Suprapubic skin (tissue), 4 donors: Measurements from ENCODE around the gene ICE1.
"Not testable (repeated sequence)": the region's sequence is repeated elsewhere in the genome, so short reads cannot be mapped to it uniquely, and the experiment has no call there.

Experiments
- CTCF ChIP-seq, 2 donors: fragments of 200-600 bp in 1 of 2; fragments of 450-650 bp in 1 of 2; sonication (generic) in 1 of 2; IDR thresholded peaks; one replicate each; pipeline ENCODE4 v1.5.1; 2016 to 2019; ENCODE audit warnings: antibody characterized with exemption in 2 of 2, mild to moderate bottlenecking in 1 of 2, moderate library complexity in 1 of 2
- POLR2A ChIP-seq, 2 donors: fragments of 450-650 bp; IDR thresholded peaks; one replicate each; pipeline ENCODE4 v1.6.1; 2017; ENCODE audit warnings: antibody characterized with exemption in 2 of 2, mild to moderate bottlenecking in 2 of 2, moderate library complexity in 2 of 2
- POLR2AphosphoS5 ChIP-seq, 3 donors: sonication (generic); formaldehyde crosslinking; IDR thresholded peaks; one replicate each; pipeline ENCODE4 v1.6.1; 2017; ENCODE audit warnings: antibody characterized with exemption in 3 of 3

DNA sequence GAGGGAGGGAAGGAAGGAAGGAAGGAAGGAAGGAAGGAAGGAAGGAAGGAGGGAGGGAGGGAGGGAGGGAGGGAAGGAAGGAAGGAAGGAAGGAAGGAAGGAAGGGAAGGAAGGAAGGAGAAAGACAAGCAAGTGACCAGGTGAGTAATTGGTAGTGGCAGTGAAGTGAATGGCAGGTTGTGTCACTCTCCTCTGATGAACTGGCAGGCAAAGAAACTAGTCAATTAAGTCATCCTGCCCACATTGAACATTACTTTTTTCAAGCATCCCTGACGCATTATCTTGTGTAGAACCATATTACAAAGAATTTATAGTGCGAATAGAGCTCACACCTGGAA is 70.4 kb downstream of the ICE1 start:
- not testable (repeated sequence) for TF ChIP-seq CTCF, POLR2A, POLR2AphosphoS5 (IDR thresholded peaks at IDR 0.05)
